Astrocyte of the cerebellum (primary cell): ENCODE results near the gene ZNF91.
"Not testable (repeated sequence)": the region's sequence is repeated elsewhere in the genome, so short reads cannot be mapped to it uniquely, and the experiment has no call there.

Source experiments
- DNase-seq: peaks from one replicate; pipeline ENCODE4 v3.0.0-alpha.2; 2011; ENCODE audit warnings: low read depth
- H3K4me3 ChIP-seq: 2 replicates; pipeline ENCODE4 v1.5.1; 2011; ENCODE audit warnings: mild to moderate bottlenecking, low read depth, low read length, moderate library complexity
- in situ Hi-C: cut with HindIII; loops from 2 replicates; pipeline ENCODE4 v1.10.0; 2017; ENCODE audit warnings: low sequenced_read_pairs
- TF ChIP-seq, protein P1 (sequence below): IDR thresholded peaks from 2 replicates; pipeline ENCODE4 v1.5.1; 2012; ENCODE audit warnings: low read length, low read depth, moderate library complexity, mild to moderate bottlenecking; ENCODE audit errors: missing control alignments

Gene ZNF91

GRCh38 chr19:23343434-23344010 is 51.7 kb downstream of the ZNF91 start:
- DNase-seq: no peak
- H3K4me3 ChIP-seq: no peak overlapping the region
- in situ Hi-C loops: no loop called here
- TF ChIP-seq, protein P1, sequence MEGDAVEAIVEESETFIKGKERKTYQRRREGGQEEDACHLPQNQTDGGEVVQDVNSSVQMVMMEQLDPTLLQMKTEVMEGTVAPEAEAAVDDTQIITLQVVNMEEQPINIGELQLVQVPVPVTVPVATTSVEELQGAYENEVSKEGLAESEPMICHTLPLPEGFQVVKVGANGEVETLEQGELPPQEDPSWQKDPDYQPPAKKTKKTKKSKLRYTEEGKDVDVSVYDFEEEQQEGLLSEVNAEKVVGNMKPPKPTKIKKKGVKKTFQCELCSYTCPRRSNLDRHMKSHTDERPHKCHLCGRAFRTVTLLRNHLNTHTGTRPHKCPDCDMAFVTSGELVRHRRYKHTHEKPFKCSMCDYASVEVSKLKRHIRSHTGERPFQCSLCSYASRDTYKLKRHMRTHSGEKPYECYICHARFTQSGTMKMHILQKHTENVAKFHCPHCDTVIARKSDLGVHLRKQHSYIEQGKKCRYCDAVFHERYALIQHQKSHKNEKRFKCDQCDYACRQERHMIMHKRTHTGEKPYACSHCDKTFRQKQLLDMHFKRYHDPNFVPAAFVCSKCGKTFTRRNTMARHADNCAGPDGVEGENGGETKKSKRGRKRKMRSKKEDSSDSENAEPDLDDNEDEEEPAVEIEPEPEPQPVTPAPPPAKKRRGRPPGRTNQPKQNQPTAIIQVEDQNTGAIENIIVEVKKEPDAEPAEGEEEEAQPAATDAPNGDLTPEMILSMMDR: no peak

DNA sequence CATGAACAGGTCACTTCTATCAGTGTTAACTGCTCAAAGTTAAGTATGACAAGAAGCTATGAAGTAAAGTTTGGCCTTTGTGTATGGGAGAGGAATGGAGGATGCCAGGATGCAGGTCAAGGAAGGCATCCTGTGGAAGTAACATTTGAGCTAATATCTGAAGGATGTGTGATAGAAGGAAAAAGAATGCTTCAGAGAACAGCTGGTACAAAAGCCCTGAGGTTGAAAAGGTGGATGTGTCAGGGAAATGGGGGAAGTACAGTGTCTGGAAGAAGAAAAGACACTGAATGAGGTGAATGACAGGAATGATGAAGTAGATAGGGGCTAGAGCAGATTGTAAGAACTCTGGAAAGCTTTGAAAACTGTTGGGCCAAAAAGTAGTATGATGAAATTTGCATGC is 67.1 kb downstream of the ZNF91 start:
- TF ChIP-seq, protein P1: no peak
- no peak for DNase-seq
- in situ Hi-C loops: no loop called here
- no peak overlapping the region for H3K4me3 ChIP-seq

- DNase-seq: no peak
- no peak overlapping the region for H3K4me3 ChIP-seq
- TF ChIP-seq, protein P1: no peak
- in situ Hi-C loops: no loop called here
Measured at GRCh38 chr19:23321953-23322549, 73.2 kb downstream of the ZNF91 start.

GRCh38 chr19:23321403-23321802 is 73.9 kb downstream of the ZNF91 start:
- H3K4me3 ChIP-seq, in situ Hi-C loops, DNase-seq: not testable (repeated sequence)

DNA sequence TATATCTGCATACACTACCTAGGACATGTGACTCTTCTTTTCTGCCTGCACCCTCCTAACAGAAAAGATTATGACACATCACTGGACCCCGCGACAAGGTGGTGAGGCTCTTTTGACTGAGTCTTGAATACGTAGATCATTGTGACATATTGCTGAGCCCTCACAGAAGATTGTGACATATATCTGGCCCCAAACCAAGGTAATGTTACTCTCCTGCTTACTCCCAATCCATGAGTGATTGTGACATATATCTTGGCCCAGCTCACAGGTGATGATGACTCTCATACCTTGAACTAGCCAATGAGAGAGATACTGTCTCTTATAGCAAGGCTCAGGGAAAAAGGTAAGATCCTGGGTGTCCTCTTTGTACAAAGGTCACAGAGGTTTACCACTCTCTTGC is 75.7 kb downstream of the ZNF91 start:
- in situ Hi-C loops, DNase-seq, H3K4me3 ChIP-seq: not testable (repeated sequence)

DNA sequence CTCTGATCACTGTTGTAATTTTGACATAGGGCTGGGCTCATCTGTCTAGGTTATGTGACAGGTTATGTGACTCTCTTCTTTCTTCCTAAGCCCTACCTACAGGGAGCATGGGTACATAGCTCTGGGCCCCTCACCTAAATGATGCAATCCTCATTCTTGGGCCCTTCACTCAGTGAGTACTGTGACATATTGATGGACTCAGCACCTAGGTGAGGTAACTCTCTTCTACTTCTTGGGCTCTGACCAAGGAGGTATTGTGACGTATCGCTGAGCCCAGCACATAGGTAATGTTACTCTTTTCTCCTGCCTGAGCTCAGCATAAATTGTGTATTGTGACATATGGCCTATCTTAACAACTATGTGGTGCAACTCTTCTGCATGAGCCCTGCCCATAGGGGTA is 76.3 kb downstream of the ZNF91 start:
- H3K4me3 ChIP-seq, in situ Hi-C loops: not testable (repeated sequence)

DNA sequence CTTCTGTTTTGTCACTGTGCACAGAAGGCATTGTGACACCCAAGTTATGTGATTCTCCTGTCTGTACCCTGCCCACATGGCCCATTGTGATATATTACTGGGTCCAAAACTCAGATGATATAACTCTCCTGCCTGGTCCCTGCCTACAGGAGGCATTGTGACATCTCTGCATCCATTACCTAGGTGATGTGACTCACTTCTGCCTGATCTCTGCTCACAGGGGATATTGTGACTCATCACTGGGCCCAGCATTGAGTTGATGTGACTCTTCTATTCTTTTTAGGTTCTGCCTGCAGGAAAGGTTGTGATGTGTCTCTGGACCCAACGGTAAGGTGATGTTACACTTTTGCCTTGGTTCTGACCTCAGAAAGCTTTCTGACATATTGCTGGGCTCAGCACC is 77.1 kb downstream of the ZNF91 start:
- in situ Hi-C loops: no loop called here
- DNase-seq: no peak
- H3K4me3 ChIP-seq: no peak overlapping the region
- TF ChIP-seq, protein P1: no peak

More for the DNA sequence above, 76.3 kb downstream of the ZNF91 start:
- not testable (repeated sequence) for DNase-seq

DNA sequence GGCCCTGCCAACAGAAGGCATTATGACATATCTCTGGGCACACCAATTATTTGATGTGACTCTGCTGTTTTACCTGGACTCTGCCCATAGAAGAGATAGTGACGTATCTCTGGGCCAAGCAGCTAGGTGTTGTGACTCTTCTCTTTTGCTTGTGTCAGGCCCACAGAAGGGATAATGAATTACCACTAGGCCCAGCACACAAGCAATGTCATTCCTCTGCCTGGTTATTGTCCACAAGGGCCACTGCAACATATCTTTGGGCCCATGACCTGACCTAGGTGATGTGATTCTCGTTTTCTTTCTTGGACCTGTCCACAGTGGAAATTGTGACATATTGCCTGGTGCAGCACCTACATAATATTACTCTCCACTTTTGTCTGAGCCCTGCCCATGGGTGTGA is 80.0 kb downstream of the ZNF91 start:
- in situ Hi-C loops: no loop called here
- DNase-seq: no peak
- no peak overlapping the region for H3K4me3 ChIP-seq
- TF ChIP-seq, protein P1: no peak
